Right atrium auricular region (tissue), 2 donors: Measurements from ENCODE around the gene GRK2. TPM values are rescaled to one million over a fixed set of nuclear protein-coding genes. Genes with fewer than 3 reads are reported as not detected.

Experiments used
- DNase-seq: peaks from one replicate; pipeline ENCODE4 v3.0.0-alpha.2; 2019; ENCODE audit warnings: low spot score
- H3K27ac ChIP-seq, 2 donors: fragments of 200-600 bp; sonication (generic); 1 replicate in 1 of 2; 2 replicates in 1 of 2; pipeline ENCODE4 v1.5.1; 2016 to 2019
- H3K27me3 ChIP-seq, 2 donors: fragments of 200-600 bp; sonication (generic); one replicate each; pipeline versions ENCODE4 v1.5.1 to v1.6.0; 2017 to 2019
- H3K36me3 ChIP-seq: fragments of 200-600 bp; sonication (generic); one replicate; pipeline ENCODE4 v1.5.1; 2016
- H3K4me1 ChIP-seq, 2 donors: fragments of 200-600 bp; sonication (generic); one replicate each; pipeline versions ENCODE4 v1.5.1 to v1.6.0; 2017 to 2019
- H3K4me3 ChIP-seq, 2 donors: fragments of 200-600 bp; sonication (generic); 1 replicate in 1 of 2; 2 replicates in 1 of 2; pipeline ENCODE4 v1.5.1; 2017 to 2019; ENCODE audit warnings: mild to moderate bottlenecking in 1 of 2, moderate library complexity in 1 of 2
- H3K9me3 ChIP-seq, 2 donors: fragments of 200-600 bp; sonication (generic); one replicate each; pipeline ENCODE4 v1.5.1; 2019
- CTCF ChIP-seq, 2 donors: fragments of 200-600 bp; sonication (generic); IDR thresholded peaks; one replicate each; pipeline ENCODE4 v1.5.1; 2019; ENCODE audit warnings: antibody characterized with exemption in 2 of 2
- total RNA-seq, 2 donors: library from RNA; depleted of rRNA; stranded (reverse); fragments of >200 nt; gene quantifications; one replicate each; pipeline ENCODE4 v1.1.0, GENCODE V29; 2016

Gene GRK2
- total RNA-seq, 2 donors from 2014 or later, result 52.7 to 55.9 TPM

- H3K27me3 ChIP-seq, result no peaks in the 10 kb centered on the region
- no peak for DNase-seq
- peaks cover 0 to 64% of the 10 kb centered on the region in 2 donors for H3K4me1 ChIP-seq
- no peak overlapping the region for H3K4me3 ChIP-seq
- no peaks in the 10 kb centered on the region for H3K9me3 ChIP-seq
- TF ChIP-seq CTCF (IDR thresholded peaks at IDR 0.05), result no peak
- H3K36me3 ChIP-seq, result peaks cover 55% of the 10 kb centered on the region
- peak overlapping the region; percentile 84 to 90 for H3K27ac ChIP-seq
Measured at GRCh38 chr11:67278939-67279588, 12.8 kb downstream of the GRK2 start.

- Histone ChIP-seq H3K4me1 (peaks cover 0 to 57% of the 10 kb centered on the region in 2 donors), H3K27ac (no peak overlapping the region)
Measured at GRCh38 chr11:67279589-67280340, 13.5 kb downstream of the GRK2 start.

GRCh38 chr11:67280341-67280787, 14.1 kb downstream of the GRK2 start:
- TF ChIP-seq CTCF (IDR thresholded peaks at IDR 0.05), result no peak
- Histone ChIP-seq H3K27me3 (no peaks in the 10 kb centered on the region), H3K4me3 (no peak overlapping the region), H3K9me3 (no peaks in the 10 kb centered on the region), H3K36me3 (peaks cover 68% of the 10 kb centered on the region), H3K27ac (no peak overlapping the region), H3K4me1 (peaks cover 0 to 51% of the 10 kb centered on the region in 2 donors)
- DNase-seq, result no peak

More at GRCh38 chr11:67279589-67280340, 13.5 kb downstream of the GRK2 start:
- TF ChIP-seq CTCF (IDR thresholded peaks at IDR 0.05), result no peak
- no peak for DNase-seq
- Histone ChIP-seq H3K4me3 (no peak overlapping the region), H3K27me3 (no peaks in the 10 kb centered on the region), H3K9me3 (no peaks in the 10 kb centered on the region), H3K36me3 (peaks cover 62% of the 10 kb centered on the region)

- peaks cover 74% of the 10 kb centered on the region for H3K36me3 ChIP-seq
- peaks cover 0 to 45% of the 10 kb centered on the region in 2 donors for H3K4me1 ChIP-seq
Measured at GRCh38 chr11:67280788-67281551, 14.7 kb downstream of the GRK2 start.

More at GRCh38 chr11:67280788-67281551, 14.7 kb downstream of the GRK2 start:
- no peaks in the 10 kb centered on the region for H3K27me3 ChIP-seq
- TF ChIP-seq CTCF (IDR thresholded peaks at IDR 0.05), result no peak
- H3K9me3 ChIP-seq, result no peaks in the 10 kb centered on the region
- no peak overlapping the region for H3K4me3 ChIP-seq
- DNase-seq, result no peak
- no peak overlapping the region for H3K27ac ChIP-seq
